NCI-H1092 (cell line): ENCODE results near the gene FOXO4.

Experiments used
- DNase-seq: peaks from one replicate; lab custom pipeline; 2025; lab: John Stamatoyannopoulos, UW

Gene FOXO4

DNA sequence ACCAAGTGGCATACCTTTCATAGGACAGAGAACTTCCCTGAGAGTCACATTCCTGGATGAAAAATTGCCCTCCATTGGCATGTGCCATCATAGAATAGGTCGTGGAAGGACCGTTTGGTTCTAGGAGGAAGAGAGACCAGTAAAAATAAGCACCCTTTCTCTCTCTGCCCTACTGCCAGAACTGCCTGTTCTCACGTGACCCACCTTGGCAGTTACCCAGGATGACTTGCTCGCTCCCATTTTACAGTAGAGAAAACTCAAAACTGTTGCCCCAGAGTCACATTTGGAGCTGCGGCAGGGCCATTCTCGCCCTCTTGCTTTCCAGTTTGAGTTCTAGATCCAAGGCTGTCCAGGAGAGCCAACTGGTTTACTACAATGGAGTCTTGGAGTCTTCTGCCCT, 47.9 kb downstream of the FOXO4 start:
- DNase-seq, result no peak

DNA sequence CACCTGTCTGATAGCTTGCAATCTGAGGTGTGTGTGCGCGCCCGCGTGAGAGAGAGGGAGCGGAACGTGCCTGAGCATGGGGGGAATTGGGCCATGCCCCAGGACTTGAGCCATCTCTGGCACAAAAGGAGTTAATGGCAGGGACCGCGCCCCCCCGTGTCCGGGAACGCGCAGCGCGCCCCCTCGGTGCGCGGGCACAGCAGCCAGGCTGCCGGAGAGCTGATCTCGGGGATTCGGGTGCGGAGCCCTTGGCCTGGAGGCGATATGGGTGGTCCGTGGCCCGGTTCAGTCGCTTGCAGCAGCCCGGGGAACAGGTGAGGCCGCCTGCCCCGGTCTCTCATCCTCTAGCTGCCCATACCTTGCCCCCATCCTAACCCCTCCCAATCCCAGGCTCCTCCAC, 49.0 kb downstream of the FOXO4 start, which contains the start of gene NLGN3:
Gene NLGN3, plus strand, starts transcription at position 191 of the 400 bp plus-strand sequence. CDS start 2,909 bp downstream, outside the sequence.
- DNase-seq, result no peak

DNA sequence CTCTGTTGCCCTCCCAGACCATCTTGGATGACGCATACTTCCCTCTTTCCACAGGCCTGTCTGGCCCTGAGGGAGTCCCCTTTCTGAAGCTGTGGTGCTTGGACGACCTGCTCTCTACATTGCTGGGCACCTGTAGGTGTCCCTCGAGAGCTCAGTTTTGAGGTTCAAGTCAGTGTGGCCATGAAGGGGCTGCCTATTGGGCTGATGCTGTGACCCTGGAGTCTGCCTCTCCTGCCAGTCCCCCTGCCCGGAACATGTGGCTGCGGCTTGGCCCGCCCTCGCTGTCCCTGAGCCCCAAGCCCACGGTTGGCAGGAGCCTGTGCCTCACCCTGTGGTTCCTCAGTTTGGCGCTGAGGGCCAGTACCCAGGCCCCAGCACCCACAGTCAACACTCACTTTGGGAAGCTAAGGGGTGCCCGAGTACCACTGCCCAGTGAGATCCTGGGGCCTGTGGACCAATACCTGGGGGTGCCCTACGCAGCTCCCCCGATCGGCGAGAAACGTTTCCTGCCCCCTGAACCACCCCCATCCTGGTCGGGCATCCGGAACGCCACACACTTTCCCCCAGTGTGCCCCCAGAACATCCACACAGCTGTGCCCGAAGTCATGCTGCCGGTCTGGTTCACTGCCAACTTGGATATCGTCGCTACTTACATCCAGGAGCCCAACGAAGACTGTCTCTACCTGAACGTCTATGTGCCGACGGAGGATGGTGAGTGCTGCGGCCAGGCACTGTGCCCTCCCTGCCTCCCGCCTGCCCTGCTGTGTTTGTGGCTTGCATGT, 52.0 kb downstream of the FOXO4 start:
- no peak for DNase-seq

DNA sequence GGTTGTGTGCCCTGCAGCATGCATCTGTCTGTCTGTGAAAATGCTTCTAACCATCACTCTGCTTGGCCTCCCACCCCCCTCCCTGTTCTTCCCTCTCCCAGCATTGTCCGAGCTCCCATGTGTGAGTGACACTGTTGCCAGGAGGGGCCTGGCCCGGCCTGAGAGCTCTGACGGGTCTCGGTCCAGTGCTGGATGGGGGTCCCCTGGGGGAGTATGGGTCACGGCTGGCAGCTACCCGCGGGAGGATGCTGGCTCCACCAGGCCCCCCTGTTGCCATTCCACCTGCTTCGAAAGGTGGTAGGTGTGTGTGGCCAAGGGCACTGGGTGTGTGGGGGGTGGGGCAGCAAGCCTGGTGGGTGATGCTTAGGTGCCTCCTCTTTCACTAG, 52.6 kb downstream of the FOXO4 start:
- DNase-seq, result no peak

DNA sequence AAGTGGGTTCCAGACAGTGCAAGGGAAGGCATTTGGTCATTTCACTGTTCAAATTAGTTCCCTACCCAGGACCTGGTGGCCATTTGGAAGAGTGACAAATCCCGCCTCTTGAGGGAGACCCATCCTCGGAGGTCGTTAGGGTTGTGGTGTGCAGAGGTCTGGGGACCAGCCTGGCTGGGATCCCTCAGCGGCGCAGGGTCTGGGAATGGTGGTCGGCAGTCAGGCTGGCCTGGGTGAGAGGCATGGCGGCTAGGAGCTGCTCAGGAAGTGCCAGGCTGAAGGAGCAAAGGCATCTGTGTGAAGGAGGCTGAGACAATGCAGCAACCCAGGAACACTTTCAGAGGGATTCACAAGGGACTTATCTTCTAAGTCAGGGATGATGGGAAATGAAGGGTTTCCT, 55.7 kb downstream of the FOXO4 start:
- DNase-seq, result no peak
